Mucosa of descending colon (tissue), 3 donors: Measurements from ENCODE around the gene CACFD1. TPM values are rescaled to one million over a fixed set of nuclear protein-coding genes. Genes with fewer than 3 reads are reported as not detected.

Experiments used
- ATAC-seq: fragments of 200-7000 bp; cut with Tn5 transposase; one replicate; pipeline ENCODE4 v1.9.1; 2020; ENCODE audit warnings: mild to moderate bottlenecking, moderate library complexity
- DNase-seq, 3 donors: peaks; one replicate each; pipeline ENCODE4 v3.0.0-alpha.2; 2020
- H3K36me3 ChIP-seq: fragments of 200-600 bp; one replicate; pipeline ENCODE4 v1.8.0; 2021; ENCODE audit warnings: low read depth, mild to moderate bottlenecking
- H3K4me1 ChIP-seq: fragments of 200-600 bp; one replicate; pipeline ENCODE4 v1.8.0; 2021; ENCODE audit warnings: low read depth, mild to moderate bottlenecking
- H3K4me3 ChIP-seq: fragments of 200-600 bp; one replicate; pipeline ENCODE4 v1.8.0; 2021; ENCODE audit warnings: mild to moderate bottlenecking
- H3K9me3 ChIP-seq: fragments of 200-600 bp; one replicate; pipeline ENCODE4 v1.8.0; 2021; ENCODE audit warnings: mild to moderate bottlenecking
- intact Hi-C, 2 donors: fragments of 100-400 bp; cut with DNase I in 1 of 2; cut with micrococcal nuclease in 1 of 2; formaldehyde crosslinking; loops; one replicate each; pipeline versions ENCODE4 v1.11.0 to v1.11.1; 2022; cut with DNase I, micrococcal nuclease
- total RNA-seq, 3 donors: library from RNA; stranded (reverse); fragmentation: NEBNext Ultra II Directional in 2 of 3; extraction: Animal tissue kit (Norgen Biotek cat#: 25700) in 2 of 3; gene quantifications; one replicate each; pipeline versions ENCODE4 v1.2.1 to v1.2.4, GENCODE V29; 2021 to 2023
- TF ChIP-seq, protein P1 (sequence below): fragments of 200-600 bp; IDR thresholded peaks from one replicate; pipeline ENCODE4 v1.8.0; 2022; ENCODE audit warnings: antibody characterized with exemption, mild to moderate bottlenecking
- donor health status: DM: no; HTN: no; CAD: no; lungs with moderate emphysema.
- donor health status: DM: no; HTN: no; CAD: no.
- donor health status: DM: no; HTN: yes; CAD: no.

The CACFD1 gene
- total RNA-seq, 3 donors from 2014 or later = 42.7 to 84.2 (median 54.1) TPM

DNA sequence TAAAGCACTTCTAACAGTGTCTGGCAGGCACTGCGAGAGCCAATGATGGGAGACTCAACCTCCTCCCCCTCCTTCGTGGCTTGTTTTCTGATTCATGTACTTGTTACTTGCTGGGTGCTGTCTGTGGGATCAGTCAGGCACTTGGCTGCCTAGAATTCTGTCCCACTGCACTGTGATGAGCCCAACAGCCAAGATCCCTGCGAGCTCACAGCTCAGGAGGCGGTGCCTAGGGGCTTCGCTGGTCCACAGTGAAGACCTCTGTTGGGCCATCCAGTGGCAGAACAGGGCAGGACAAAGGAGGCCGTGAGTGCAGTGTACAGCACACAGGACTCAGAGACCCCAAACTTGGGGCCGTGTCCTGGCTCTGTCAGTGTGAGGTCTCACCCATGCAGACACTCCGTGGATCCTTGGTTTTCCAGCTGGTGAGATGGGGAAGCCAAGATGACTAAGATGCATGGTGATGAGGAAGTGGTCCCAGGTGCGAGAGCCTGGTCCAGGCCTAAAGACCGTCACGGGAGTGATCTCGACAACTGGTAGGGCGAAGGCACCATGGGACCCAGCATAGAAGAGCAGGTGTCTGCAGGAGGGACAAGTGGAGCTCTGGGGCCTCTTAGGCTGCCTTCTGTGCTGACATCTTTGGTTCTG, 45.5 kb downstream of the CACFD1 start:
- TF ChIP-seq, protein P1, sequence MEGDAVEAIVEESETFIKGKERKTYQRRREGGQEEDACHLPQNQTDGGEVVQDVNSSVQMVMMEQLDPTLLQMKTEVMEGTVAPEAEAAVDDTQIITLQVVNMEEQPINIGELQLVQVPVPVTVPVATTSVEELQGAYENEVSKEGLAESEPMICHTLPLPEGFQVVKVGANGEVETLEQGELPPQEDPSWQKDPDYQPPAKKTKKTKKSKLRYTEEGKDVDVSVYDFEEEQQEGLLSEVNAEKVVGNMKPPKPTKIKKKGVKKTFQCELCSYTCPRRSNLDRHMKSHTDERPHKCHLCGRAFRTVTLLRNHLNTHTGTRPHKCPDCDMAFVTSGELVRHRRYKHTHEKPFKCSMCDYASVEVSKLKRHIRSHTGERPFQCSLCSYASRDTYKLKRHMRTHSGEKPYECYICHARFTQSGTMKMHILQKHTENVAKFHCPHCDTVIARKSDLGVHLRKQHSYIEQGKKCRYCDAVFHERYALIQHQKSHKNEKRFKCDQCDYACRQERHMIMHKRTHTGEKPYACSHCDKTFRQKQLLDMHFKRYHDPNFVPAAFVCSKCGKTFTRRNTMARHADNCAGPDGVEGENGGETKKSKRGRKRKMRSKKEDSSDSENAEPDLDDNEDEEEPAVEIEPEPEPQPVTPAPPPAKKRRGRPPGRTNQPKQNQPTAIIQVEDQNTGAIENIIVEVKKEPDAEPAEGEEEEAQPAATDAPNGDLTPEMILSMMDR = no peak
- DNase-seq (peak in 1 of 3 donors; percentile 27), ATAC-seq (no peak)
- Histone ChIP-seq H3K9me3 (peaks cover 15% of the 10 kb centered on the region), H3K36me3 (no peaks in the 10 kb centered on the region), H3K4me3 (no peak overlapping the region), H3K4me1 (peaks cover 12% of the 10 kb centered on the region)
- intact Hi-C loops = no loop called here

DNA sequence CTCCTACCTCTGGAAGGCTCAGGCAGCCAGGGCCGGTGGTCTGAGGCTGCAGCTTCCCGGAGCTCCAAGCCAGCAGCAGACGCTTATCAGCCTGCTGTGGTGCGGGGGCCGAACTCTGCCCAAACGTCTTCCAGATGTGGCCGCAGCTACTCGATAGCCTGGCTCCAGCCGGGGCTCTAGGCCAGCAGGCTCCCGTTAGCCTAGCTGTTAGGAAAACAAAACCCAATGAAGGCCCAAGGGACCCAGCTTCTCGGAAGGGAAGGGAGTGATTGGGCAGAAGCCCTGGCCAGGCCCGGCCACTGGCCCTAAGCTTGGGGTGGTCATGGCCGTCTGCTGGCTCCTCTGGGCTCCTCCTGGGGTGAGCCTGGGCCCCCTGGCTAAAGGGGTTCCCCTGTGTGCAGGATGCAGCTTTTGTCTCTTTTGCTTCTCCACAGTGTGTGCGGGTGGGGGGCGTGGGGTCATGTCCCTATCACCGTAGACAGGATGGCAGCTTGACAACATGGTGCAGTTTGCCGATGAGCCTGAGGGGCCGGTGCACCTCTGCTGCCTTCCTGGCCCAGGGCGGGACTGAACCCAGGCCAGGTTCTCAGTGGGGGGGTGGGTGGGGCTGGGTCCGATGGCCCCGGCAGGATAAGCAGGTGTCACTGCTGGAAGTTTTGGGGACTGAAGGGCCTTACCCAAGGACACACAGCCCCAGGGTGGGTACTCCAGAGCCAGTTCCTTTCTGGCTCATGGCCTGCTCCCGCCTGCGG, 46.3 kb downstream of the CACFD1 start:
- no peaks in the 10 kb centered on the region for H3K36me3 ChIP-seq
- H3K4me3 ChIP-seq = no peak overlapping the region
- DNase-seq = peak in 1 of 3 donors; percentile 64
- H3K4me1 ChIP-seq = peaks cover 12% of the 10 kb centered on the region
- TF ChIP-seq, protein P1 = no peak
- intact Hi-C loops = no loop called here
- no peak for ATAC-seq
- peaks cover 15% of the 10 kb centered on the region for H3K9me3 ChIP-seq

DNA sequence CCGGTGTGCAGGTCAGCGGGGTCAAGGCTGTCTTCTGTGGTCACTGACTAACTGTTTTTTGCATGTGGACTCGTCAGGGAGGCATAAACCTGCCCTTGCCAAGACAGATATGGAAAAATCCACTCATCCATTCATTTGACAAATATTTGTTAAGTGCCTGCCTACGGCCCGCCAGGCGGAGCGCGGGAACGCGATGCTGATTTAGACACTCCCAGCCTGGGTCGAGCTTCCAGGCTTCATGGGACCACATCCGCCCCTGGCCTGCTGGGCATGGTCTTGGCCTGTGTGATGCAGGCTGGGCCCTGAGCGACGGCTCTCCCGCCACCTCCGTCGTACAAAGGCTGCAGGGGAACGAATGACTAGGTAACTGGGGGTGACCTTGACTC, 46.9 kb downstream of the CACFD1 start:
- Histone ChIP-seq H3K4me1 (peaks cover 12% of the 10 kb centered on the region), H3K36me3 (no peaks in the 10 kb centered on the region), H3K4me3 (no peak overlapping the region), H3K9me3 (peaks cover 13% of the 10 kb centered on the region)
- TF ChIP-seq, protein P1 = no peak
- DNase-seq (peak in 1 of 3 donors; percentile 68), ATAC-seq (peak; percentile 34)
- intact Hi-C loops = no loop called here

DNA sequence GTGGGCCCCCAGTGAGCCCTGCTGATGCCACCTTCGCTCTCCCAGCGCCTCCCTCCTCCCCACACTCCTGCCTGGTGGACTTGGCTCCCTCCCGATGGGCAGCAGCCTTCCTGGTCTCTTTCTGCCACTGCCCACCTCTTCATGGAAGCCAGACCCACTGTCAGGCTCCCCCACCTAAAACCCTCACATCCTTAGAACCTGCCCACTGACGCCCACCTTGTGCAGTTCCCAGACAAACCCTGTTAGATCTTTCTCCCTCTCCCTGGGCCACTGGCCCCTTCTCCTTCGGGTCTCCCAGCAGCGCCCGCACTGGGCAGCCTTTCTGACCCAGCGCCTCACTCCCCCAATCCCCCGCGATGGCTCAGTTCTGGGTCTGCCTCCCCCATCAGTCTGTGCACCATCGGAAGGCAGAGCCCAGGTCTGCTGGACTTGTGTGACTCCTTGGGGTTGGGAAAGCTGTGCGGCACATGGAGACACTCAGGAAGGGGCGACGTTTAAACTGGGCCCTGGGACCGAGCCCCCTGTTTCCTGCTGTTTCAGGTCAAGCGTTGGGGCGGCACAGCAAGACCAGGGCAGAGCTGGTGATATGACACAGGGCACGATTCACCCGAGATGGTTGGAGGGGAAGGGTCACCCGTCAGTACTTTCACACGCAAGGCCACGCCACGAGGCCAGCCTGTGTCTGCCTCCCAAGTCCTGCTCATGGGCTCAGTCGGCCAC, 47.6 kb downstream of the CACFD1 start:
- Histone ChIP-seq H3K9me3 (peaks cover 6% of the 10 kb centered on the region), H3K4me3 (no peak overlapping the region), H3K4me1 (peaks cover 12% of the 10 kb centered on the region), H3K36me3 (no peaks in the 10 kb centered on the region)
- TF ChIP-seq, protein P1 = no peak
- no peak for ATAC-seq
- intact Hi-C loops = no loop called here
- peak in 1 of 3 donors; percentile 35 for DNase-seq

DNA sequence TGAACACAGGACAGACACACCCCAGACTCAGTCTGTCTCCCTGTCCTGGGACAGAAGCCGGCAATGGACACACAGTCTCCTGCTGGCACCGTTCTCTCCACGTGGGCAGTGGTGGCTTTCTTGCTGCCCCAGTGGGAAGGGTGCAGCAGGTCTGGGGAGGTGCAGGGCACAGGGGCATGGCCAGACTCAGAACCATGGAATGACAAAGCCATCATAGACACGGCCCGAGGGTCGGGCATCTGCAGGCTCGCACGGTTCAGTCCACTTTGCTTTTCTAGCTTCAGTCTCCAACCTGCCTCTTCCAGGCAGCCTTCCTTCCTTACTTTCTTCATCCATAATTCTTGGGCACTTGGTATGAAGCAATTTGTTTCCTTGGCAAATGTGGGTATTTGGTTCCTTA, 48.3 kb downstream of the CACFD1 start:
- intact Hi-C loops = no loop called here
- TF ChIP-seq, protein P1 = no peak
- ATAC-seq = no peak
- no peaks in the 10 kb centered on the region for H3K36me3 ChIP-seq
- DNase-seq = peak in 1 of 3 donors; percentile 31
- H3K9me3 ChIP-seq = no peaks in the 10 kb centered on the region
- no peak overlapping the region for H3K4me3 ChIP-seq
- H3K4me1 ChIP-seq = peaks cover 12% of the 10 kb centered on the region
